IMR-90 (cell line): ENCODE results near the gene ADGRV1. TPM values are rescaled to one million over a fixed set of nuclear protein-coding genes. Genes with fewer than 3 reads are reported as not detected.

Experiments used
- ATAC-seq: fragments of 200-7000 bp; cut with Tn5 transposase; 2 replicates; pipeline ENCODE4 v1.9.1; 2020; ENCODE audit warnings: low read depth, mild to moderate bottlenecking, moderate library complexity
- BruUV-seq: library from RNA; stranded (reverse); fragments of 400-500 nt; replicated peaks from 2 replicates; lab custom pipeline; 2021; lab: Mats Ljungman, UMichigan
- CTCF ChIA-PET: fragments of 300-600 bp; formaldehyde crosslinking; extraction: SDS; loops from one replicate; lab custom pipeline; 2021; ENCODE audit warnings: antibody characterized with exemption; lab: Yijun Ruan, JAX
- POLR2A ChIA-PET: fragments of 300-600 bp; sonication (Branson Sonifier 250); formaldehyde crosslinking; loops from one replicate; lab custom pipeline; 2022; ENCODE audit warnings: antibody characterized with exemption; ENCODE audit not compliant: unreplicated experiment; lab: Charles Lee
- DNase-seq: peaks from one replicate; pipeline ENCODE4 v3.0.0; 2013
- H2AFZ ChIP-seq: replicated peaks from 2 replicates; pipeline ENCODE3; 2013; ENCODE audit warnings: low read length, mild to moderate bottlenecking; ENCODE audit not compliant: poor library complexity
- H2AK5ac ChIP-seq: 2 replicates; pipeline ENCODE4 v1.6.1; 2013; ENCODE audit warnings: low read depth, low read length, inconsistent platforms
- H2AK9ac ChIP-seq: replicated peaks from 2 replicates; pipeline ENCODE3; 2013; ENCODE audit warnings: mild to moderate bottlenecking, low read depth, low read length, moderate library complexity; ENCODE audit not compliant: poor library complexity
- H2BK120ac ChIP-seq: 2 replicates; pipeline ENCODE4 v1.6.1; 2013; ENCODE audit warnings: low read depth, low read length, inconsistent platforms
- H2BK15ac ChIP-seq: 3 replicates; pipeline ENCODE4 v1.6.1; 2013; ENCODE audit warnings: low read depth, low read length, inconsistent platforms
- H2BK20ac ChIP-seq: 2 replicates; pipeline ENCODE4 v1.6.1; 2013; ENCODE audit warnings: low read depth, mild to moderate bottlenecking, inconsistent platforms, low read length, moderate library complexity
- H2BK5ac ChIP-seq: 2 replicates; pipeline ENCODE4 v1.6.1; 2013; ENCODE audit warnings: mild to moderate bottlenecking, low read depth, low read length, inconsistent platforms; ENCODE audit not compliant: poor library complexity, severe bottlenecking
- H3K14ac ChIP-seq: replicated peaks from 2 replicates; pipeline ENCODE4 v1.6.1; 2013; ENCODE audit warnings: low read depth, low read length, inconsistent platforms
- H3K18ac ChIP-seq: 2 replicates; pipeline ENCODE4 v1.6.1; 2013; ENCODE audit warnings: low read depth, low read length, control low read depth
- H3K23ac ChIP-seq: 2 replicates; pipeline ENCODE4 v1.6.1; 2013; ENCODE audit warnings: low read depth, low read length, inconsistent platforms
- H3K27ac ChIP-seq: 2 replicates; pipeline ENCODE4 v1.5.1; 2013; ENCODE audit warnings: mild to moderate bottlenecking, control low read depth, low read length; ENCODE audit not compliant: insufficient read depth
- H3K27me3 ChIP-seq: 2 replicates; pipeline ENCODE4 v1.6.1; 2013; ENCODE audit warnings: low read length; ENCODE audit not compliant: control insufficient read depth, insufficient read depth
- H3K36me3 ChIP-seq: 2 replicates; pipeline ENCODE4 v1.6.1; 2013; ENCODE audit warnings: low read length, mixed read lengths; ENCODE audit not compliant: control insufficient read depth, insufficient read depth
- H3K4ac ChIP-seq: 2 replicates; pipeline ENCODE4 v1.6.1; 2013; ENCODE audit warnings: low read depth, low read length, inconsistent platforms
- H3K4me1 ChIP-seq: 2 replicates; pipeline ENCODE4 v1.6.1; 2013; ENCODE audit warnings: low read length, mixed read lengths; ENCODE audit not compliant: control insufficient read depth, insufficient read depth
- H3K4me2 ChIP-seq: 2 replicates; pipeline ENCODE4 v1.6.1; 2013; ENCODE audit warnings: low read depth, mild to moderate bottlenecking, control low read depth, low read length, moderate library complexity
- H3K4me3 ChIP-seq: 2 replicates; pipeline ENCODE4 v1.5.1; 2013; ENCODE audit warnings: low read depth, mild to moderate bottlenecking, control low read depth, low read length, moderate library complexity; ENCODE audit not compliant: insufficient read depth
- H3K56ac ChIP-seq: 2 replicates; pipeline ENCODE4 v1.6.1; 2013; ENCODE audit warnings: low read length, inconsistent platforms; ENCODE audit not compliant: insufficient read depth; ENCODE audit errors: extremely low read depth
- H3K79me1 ChIP-seq, 2 experiments: 2 replicates each; pipeline ENCODE4 v1.6.1; 2013; ENCODE audit warnings: low read length in 2 of 2, inconsistent platforms in 1 of 2, low read depth in 1 of 2
- H3K9ac ChIP-seq: 2 replicates; pipeline ENCODE4 v1.6.1; 2013; ENCODE audit warnings: low read depth, low read length, control low read depth
- H3K9me1 ChIP-seq: 2 replicates; pipeline ENCODE4 v1.6.1; 2013; ENCODE audit warnings: low read length, inconsistent platforms; ENCODE audit not compliant: insufficient read depth
- H3K9me3 ChIP-seq: 2 replicates; pipeline ENCODE4 v1.6.1; 2013; ENCODE audit warnings: low read length; ENCODE audit not compliant: control insufficient read depth, insufficient read depth
- H4K20me1 ChIP-seq: 2 replicates; pipeline ENCODE4 v1.6.1; 2013; ENCODE audit warnings: low read length, inconsistent platforms; ENCODE audit not compliant: insufficient read depth
- H4K5ac ChIP-seq: 2 replicates; pipeline ENCODE4 v1.6.1; 2013; ENCODE audit warnings: mild to moderate bottlenecking, low read depth, low read length, control low read depth
- H4K8ac ChIP-seq, 2 experiments: 2 replicates each; pipeline ENCODE4 v1.6.1; 2013; ENCODE audit warnings: low read depth in 2 of 2, low read length in 2 of 2, control low read depth in 1 of 2, inconsistent platforms in 1 of 2
- H4K91ac ChIP-seq: 2 replicates; pipeline ENCODE4 v1.6.1; 2013; ENCODE audit warnings: low read depth, low read length, inconsistent platforms; ENCODE audit not compliant: insufficient read depth
- BHLHE40 ChIP-seq: fragments of 150-350 bp; IDR thresholded peaks from 2 replicates; pipeline ENCODE4 v1.6.1; 2016; ENCODE audit warnings: mild to moderate bottlenecking, low read depth, low read length
- CHD1 ChIP-seq: IDR thresholded peaks from 2 replicates; pipeline ENCODE4 v1.6.1; 2012; ENCODE audit warnings: low read depth, low read length, improper control_type of control experiment
- FOS ChIP-seq: fragments of 150-350 bp; IDR thresholded peaks from 2 replicates; pipeline ENCODE4 v1.6.1; 2016; ENCODE audit warnings: low read depth, low read length
- MAFK ChIP-seq: IDR thresholded peaks from 2 replicates; pipeline ENCODE4 v1.6.1; 2012; ENCODE audit warnings: low read depth, low read length, improper control_type of control experiment
- MAZ ChIP-seq: IDR thresholded peaks from 2 replicates; pipeline ENCODE4 v1.6.1; 2012; ENCODE audit warnings: low read depth, mild to moderate bottlenecking, low read length, improper control_type of control experiment, moderate library complexity, borderline replicate concordance
- NFE2L2 ChIP-seq: fragments of 150-350 bp; IDR thresholded peaks from 2 replicates; pipeline ENCODE4 v1.6.1; 2016; ENCODE audit warnings: low read depth, mild to moderate bottlenecking, low read length
- RCOR1 ChIP-seq: IDR thresholded peaks from 2 replicates; pipeline ENCODE4 v1.6.1; 2012; ENCODE audit warnings: mild to moderate bottlenecking, low read length, improper control_type of control experiment; ENCODE audit not compliant: insufficient replicate concordance
- RFX5 ChIP-seq: IDR thresholded peaks from 2 replicates; pipeline ENCODE4 v1.8.0; 2012; ENCODE audit warnings: low read depth, mild to moderate bottlenecking, low read length, moderate library complexity
- SMC3 ChIP-seq: fragments of 150-350 bp; IDR thresholded peaks from 2 replicates; pipeline ENCODE4 v1.6.1; 2016; ENCODE audit warnings: low read depth, mild to moderate bottlenecking, antibody characterized with exemption, low read length, moderate library complexity
- WGBS, 2 experiments: methylation state at CpG; one replicate each; pipeline versions ENCODE4 v1.1.5 to v1.1.7; 2013; ENCODE audit warnings: missing lambda C conversion rate in 2 of 2; ENCODE audit not compliant: insufficient read length in 1 of 2; ENCODE audit errors: extremely low coverage in 2 of 2; 5-methylcytosine and 5-hydroxymethylcytosine counted together
- dilution Hi-C: fragments of 300-500 bp; cut with HindIII; formaldehyde crosslinking; loops from one replicate; pipeline ENCODE4 v1.14.3; 2018; ENCODE audit warnings: low sequenced_read_pairs; ENCODE audit not compliant: unreplicated experiment
- in situ Hi-C: fragments of 300-500 bp; cut with MboI; formaldehyde crosslinking; loops from 3 replicates; pipeline ENCODE4 v1.14.3; 2019; ENCODE audit warnings: low sequenced_read_pairs, inconsistent platforms, mixed read lengths
- intact Hi-C: fragments of 100-400 bp; cut with micrococcal nuclease; formaldehyde crosslinking; loops from 2 replicates; pipeline ENCODE4 v1.10.0; 2022
- polyA plus RNA-seq, 3 experiments: library from polyadenylated mRNA; depleted of rRNA; stranded (reverse); fragments of >200 nt; gene quantifications; 2 replicates each; pipeline ENCODE4 v1.2.3, GENCODE V29; 2012; ENCODE audit warnings: low replicate concordance in 1 of 3
- total RNA-seq: library from RNA; depleted of rRNA; stranded (reverse); fragments of >200 nt; gene quantifications from 2 replicates; pipeline ENCODE4 v1.2.3, GENCODE V29; 2012
- TF ChIP-seq, protein P1 (sequence below): fragments of 150-350 bp; IDR thresholded peaks from 2 replicates; pipeline ENCODE4 v1.6.1; 2016; ENCODE audit warnings: low read depth, mild to moderate bottlenecking, low read length, moderate library complexity, borderline replicate concordance
- TF ChIP-seq, protein P2 (sequence below): conservative IDR thresholded peaks from 2 replicates; pipeline ENCODE4 v1.5.1; 2012; ENCODE audit warnings: mild to moderate bottlenecking, low read depth, low read length, improper control_type of control experiment
- TF ChIP-seq, protein P3 (sequence below): fragments of 150-350 bp; IDR thresholded peaks from 2 replicates; pipeline ENCODE4 v1.6.1; 2017; ENCODE audit warnings: mild to moderate bottlenecking, antibody characterized with exemption, low read length, low read depth

ADGRV1 gene
- total and polyA plus RNA-seq, 2 of the 4 experiments (the other 2 are of a cell fraction), result under 0.01 TPM; not detected in 1

DNA sequence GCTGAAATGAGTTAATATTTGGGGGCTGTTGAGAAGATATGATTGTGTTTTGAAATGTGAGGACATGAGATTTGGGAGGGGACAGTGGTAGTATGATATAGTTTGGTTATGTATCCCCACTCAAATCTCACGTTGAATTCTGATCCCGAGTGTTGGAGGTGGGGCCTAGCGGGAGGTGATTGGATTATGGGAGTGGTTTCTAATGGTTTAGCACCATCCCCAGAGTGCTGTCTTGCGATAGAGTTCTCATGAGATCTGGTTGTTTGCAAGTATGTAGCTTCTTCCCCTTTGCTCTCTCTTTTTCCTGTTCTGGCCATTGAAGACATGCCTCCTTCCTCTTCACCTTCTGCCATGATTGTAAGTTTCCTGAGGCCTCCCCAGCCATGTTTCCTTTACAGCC is 438.5 kb downstream of the ADGRV1 start:
- no CpG with 5 or more reads among the region's 4 CpGs for WGBS, 2 experiments
- ATAC-seq (no peak), DNase-seq (no peak)
- H4K91ac ChIP-seq, result no peak overlapping the region
- POLR2A ChIA-PET, result no interaction called here
- H2AFZ ChIP-seq, result no peak overlapping the region
- no peak overlapping the region for H3K4me3 ChIP-seq
- no peak overlapping the region for H2AK5ac ChIP-seq
- H3K56ac ChIP-seq, result no peak overlapping the region
- H3K18ac ChIP-seq, result no peak overlapping the region
- no peaks in the 10 kb centered on the region for H3K36me3 ChIP-seq
- H2BK20ac ChIP-seq, result no peak overlapping the region
- in situ Hi-C loops, result no loop called here
- H3K9ac ChIP-seq, result no peak overlapping the region
- H3K14ac ChIP-seq, result no peak overlapping the region
- H3K4me2 ChIP-seq, result no peak overlapping the region
- no peaks in the 10 kb centered on the region for H3K4me1 ChIP-seq
- no TSS peak for BruUV-seq
- H3K79me1 ChIP-seq, result no peaks in the 10 kb centered on the region
- H3K4ac ChIP-seq, result no peak overlapping the region
- no peaks in the 10 kb centered on the region for H4K20me1 ChIP-seq
- H3K9me1 ChIP-seq, result no peaks in the 10 kb centered on the region
- H3K23ac ChIP-seq, result no peak overlapping the region
- intact Hi-C loops, result no loop called here
- no peak overlapping the region for H2BK5ac ChIP-seq
- no peak overlapping the region for H3K27ac ChIP-seq
- H2BK15ac ChIP-seq, result no peak overlapping the region
- no peak overlapping the region for H4K8ac ChIP-seq
- H2AK9ac ChIP-seq, result no peak overlapping the region
- CTCF ChIA-PET, result no interaction called here
- no peaks in the 10 kb centered on the region for H3K27me3 ChIP-seq
- dilution Hi-C loops, result no loop called here
- TF ChIP-seq MAFK (no peak), RCOR1 (no peak), SMC3 (no peak), NFE2L2 (no peak), BHLHE40 (no peak), FOS (no peak), MAZ (no peak), RFX5 (no peak), CHD1 (no peak)
- TF ChIP-seq, protein P1, sequence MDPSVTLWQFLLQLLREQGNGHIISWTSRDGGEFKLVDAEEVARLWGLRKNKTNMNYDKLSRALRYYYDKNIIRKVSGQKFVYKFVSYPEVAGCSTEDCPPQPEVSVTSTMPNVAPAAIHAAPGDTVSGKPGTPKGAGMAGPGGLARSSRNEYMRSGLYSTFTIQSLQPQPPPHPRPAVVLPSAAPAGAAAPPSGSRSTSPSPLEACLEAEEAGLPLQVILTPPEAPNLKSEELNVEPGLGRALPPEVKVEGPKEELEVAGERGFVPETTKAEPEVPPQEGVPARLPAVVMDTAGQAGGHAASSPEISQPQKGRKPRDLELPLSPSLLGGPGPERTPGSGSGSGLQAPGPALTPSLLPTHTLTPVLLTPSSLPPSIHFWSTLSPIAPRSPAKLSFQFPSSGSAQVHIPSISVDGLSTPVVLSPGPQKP, result no peak
- TF ChIP-seq, protein P2, sequence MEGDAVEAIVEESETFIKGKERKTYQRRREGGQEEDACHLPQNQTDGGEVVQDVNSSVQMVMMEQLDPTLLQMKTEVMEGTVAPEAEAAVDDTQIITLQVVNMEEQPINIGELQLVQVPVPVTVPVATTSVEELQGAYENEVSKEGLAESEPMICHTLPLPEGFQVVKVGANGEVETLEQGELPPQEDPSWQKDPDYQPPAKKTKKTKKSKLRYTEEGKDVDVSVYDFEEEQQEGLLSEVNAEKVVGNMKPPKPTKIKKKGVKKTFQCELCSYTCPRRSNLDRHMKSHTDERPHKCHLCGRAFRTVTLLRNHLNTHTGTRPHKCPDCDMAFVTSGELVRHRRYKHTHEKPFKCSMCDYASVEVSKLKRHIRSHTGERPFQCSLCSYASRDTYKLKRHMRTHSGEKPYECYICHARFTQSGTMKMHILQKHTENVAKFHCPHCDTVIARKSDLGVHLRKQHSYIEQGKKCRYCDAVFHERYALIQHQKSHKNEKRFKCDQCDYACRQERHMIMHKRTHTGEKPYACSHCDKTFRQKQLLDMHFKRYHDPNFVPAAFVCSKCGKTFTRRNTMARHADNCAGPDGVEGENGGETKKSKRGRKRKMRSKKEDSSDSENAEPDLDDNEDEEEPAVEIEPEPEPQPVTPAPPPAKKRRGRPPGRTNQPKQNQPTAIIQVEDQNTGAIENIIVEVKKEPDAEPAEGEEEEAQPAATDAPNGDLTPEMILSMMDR, result no peak
- TF ChIP-seq, protein P3, sequence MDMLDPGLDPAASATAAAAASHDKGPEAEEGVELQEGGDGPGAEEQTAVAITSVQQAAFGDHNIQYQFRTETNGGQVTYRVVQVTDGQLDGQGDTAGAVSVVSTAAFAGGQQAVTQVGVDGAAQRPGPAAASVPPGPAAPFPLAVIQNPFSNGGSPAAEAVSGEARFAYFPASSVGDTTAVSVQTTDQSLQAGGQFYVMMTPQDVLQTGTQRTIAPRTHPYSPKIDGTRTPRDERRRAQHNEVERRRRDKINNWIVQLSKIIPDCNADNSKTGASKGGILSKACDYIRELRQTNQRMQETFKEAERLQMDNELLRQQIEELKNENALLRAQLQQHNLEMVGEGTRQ, result no peak
- H4K5ac ChIP-seq, result no peak overlapping the region
- H2BK120ac ChIP-seq, result no peak overlapping the region
- peaks cover 7% of the 10 kb centered on the region for H3K9me3 ChIP-seq
